ENCODE data around the gene DCBLD1. TPM values are rescaled to one million over a fixed set of nuclear protein-coding genes. Genes with fewer than 3 reads are reported as not detected.
A peak's percentile ranks its signal among the peaks of the same experiment; 100 is the strongest.
"Not testable (repeated sequence)": the region's sequence is repeated elsewhere in the genome, so short reads cannot be mapped to it uniquely, and the experiment has no call there.

Gene DCBLD1
- 10 to 100 TPM; 19.8 to 35.0 (median 27.8) TPM for total RNA-seq

GRCh38 chr6:117482240-117483003, at the start of gene DCBLD1:
TSS of gene DCBLD1 (plus strand) at chr6:117482674. CDS start at chr6:117482782, 108 bp downstream.
- TF ChIP-seq, protein P1, sequence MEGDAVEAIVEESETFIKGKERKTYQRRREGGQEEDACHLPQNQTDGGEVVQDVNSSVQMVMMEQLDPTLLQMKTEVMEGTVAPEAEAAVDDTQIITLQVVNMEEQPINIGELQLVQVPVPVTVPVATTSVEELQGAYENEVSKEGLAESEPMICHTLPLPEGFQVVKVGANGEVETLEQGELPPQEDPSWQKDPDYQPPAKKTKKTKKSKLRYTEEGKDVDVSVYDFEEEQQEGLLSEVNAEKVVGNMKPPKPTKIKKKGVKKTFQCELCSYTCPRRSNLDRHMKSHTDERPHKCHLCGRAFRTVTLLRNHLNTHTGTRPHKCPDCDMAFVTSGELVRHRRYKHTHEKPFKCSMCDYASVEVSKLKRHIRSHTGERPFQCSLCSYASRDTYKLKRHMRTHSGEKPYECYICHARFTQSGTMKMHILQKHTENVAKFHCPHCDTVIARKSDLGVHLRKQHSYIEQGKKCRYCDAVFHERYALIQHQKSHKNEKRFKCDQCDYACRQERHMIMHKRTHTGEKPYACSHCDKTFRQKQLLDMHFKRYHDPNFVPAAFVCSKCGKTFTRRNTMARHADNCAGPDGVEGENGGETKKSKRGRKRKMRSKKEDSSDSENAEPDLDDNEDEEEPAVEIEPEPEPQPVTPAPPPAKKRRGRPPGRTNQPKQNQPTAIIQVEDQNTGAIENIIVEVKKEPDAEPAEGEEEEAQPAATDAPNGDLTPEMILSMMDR (IDR thresholded peaks at IDR 0.05): peak in 1 of 6 experiments; percentile 30
- TF ChIP-seq POLR2A (IDR thresholded peaks at IDR 0.05): peak; percentile 83
- no peaks in the 10 kb centered on the region for H3K9me3 ChIP-seq
- H3K4me1 ChIP-seq: peaks cover 0 to 20% (median 4%) of the 10 kb centered on the region in 4 donors
- H3K27ac ChIP-seq: peak within 1 kb of the TSS; percentile 73 to 93 (median 88)
- H3K27me3 ChIP-seq: no peaks in the 10 kb centered on the region
- no peaks in the 10 kb centered on the region for H3K36me3 ChIP-seq
- DNase-seq: peak; percentile 41 to 92 (median 86)
- peak within 1 kb of the TSS; percentile 54 to 86 (median 72) for H3K4me3 ChIP-seq

- Histone ChIP-seq H3K4me1 (no peaks in the 10 kb centered on the region), H3K27ac (no peak overlapping the region), H3K9me3 (no peaks in the 10 kb centered on the region), H3K4me3 (no peak overlapping the region), H3K36me3 (no peaks in the 10 kb centered on the region), H3K27me3 (no peaks in the 10 kb centered on the region)
- TF ChIP-seq, protein P1 (IDR thresholded peaks at IDR 0.05): no peak
- no peak for TF ChIP-seq POLR2A (IDR thresholded peaks at IDR 0.05)
- DNase-seq: no peak
Measured at GRCh38 chr6:117440706-117441525, 41.6 kb upstream of the DCBLD1 start.

DNA sequence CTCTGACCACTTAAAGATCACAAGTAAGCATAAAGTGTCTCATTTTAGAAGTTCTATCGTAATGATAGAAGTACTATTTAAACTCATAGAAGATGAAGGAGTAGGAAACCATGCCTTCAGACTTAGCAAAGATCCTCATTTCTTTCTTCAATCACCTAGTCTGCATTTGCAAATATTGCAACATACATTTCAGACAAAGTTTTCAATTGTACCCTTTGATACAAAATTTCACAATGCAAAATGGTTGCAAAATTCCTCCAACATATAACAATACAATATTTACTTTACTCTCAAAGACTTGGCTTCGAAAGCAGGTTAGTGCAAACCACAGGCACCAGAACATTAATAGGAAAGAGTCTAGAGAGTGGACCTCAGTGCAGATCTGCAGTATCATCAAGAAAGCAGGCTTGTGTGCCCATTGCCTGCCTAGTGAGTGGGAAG, 40.6 kb upstream of the DCBLD1 start:
- Histone ChIP-seq H3K36me3 (no peaks in the 10 kb centered on the region), H3K4me1 (no peaks in the 10 kb centered on the region), H3K27me3 (no peaks in the 10 kb centered on the region), H3K9me3 (no peaks in the 10 kb centered on the region), H3K27ac (no peak overlapping the region), H3K4me3 (no peak overlapping the region)
- DNase-seq: no peak
- no peak for TF ChIP-seq POLR2A (IDR thresholded peaks at IDR 0.05)
- TF ChIP-seq, protein P1 (IDR thresholded peaks at IDR 0.05): no peak

DNA sequence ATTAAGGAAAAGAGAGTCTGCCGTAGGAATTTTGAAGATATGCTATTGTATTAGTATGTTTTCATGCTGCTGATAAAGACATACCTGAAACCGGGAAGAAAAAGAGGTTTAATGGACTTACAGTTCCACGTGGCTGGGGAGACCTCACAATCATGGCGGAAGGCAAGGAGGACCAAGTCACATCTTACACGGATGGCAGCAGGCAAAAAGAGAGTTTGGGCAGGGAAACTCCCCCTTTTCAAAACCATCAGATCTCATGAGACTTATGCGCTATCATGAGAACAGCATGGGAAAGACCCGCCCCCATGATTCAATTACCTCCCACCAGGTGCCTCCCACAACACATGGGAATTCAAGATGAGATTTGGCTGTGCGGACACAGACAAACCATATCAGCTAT, 40.2 kb upstream of the DCBLD1 start:
- H3K27ac ChIP-seq, H3K9me3 ChIP-seq, H3K36me3 ChIP-seq, H3K4me3 ChIP-seq, H3K4me1 ChIP-seq, H3K27me3 ChIP-seq, DNase-seq: not testable (repeated sequence)

GRCh38 chr6:117444600-117444999, 37.9 kb upstream of the DCBLD1 start:
- TF ChIP-seq, protein P1 (IDR thresholded peaks at IDR 0.05): no peak
- no peak for TF ChIP-seq POLR2A (IDR thresholded peaks at IDR 0.05)
- H3K27me3 ChIP-seq: no peaks in the 10 kb centered on the region
- no peaks in the 10 kb centered on the region for H3K4me1 ChIP-seq
- H3K4me3 ChIP-seq: no peak overlapping the region
- no peak for DNase-seq
- no peaks in the 10 kb centered on the region for H3K36me3 ChIP-seq
- no peak overlapping the region for H3K27ac ChIP-seq
- H3K9me3 ChIP-seq: no peaks in the 10 kb centered on the region

GRCh38 chr6:117446861-117447260, 35.6 kb upstream of the DCBLD1 start:
- DNase-seq: no peak
- Histone ChIP-seq H3K27me3 (no peaks in the 10 kb centered on the region), H3K4me3 (no peak overlapping the region), H3K4me1 (peaks cover 0 to 9% (median 0%) of the 10 kb centered on the region in 4 donors), H3K9me3 (no peaks in the 10 kb centered on the region), H3K36me3 (no peaks in the 10 kb centered on the region), H3K27ac (no peak overlapping the region)
- TF ChIP-seq, protein P1 (IDR thresholded peaks at IDR 0.05): no peak
- no peak for TF ChIP-seq POLR2A (IDR thresholded peaks at IDR 0.05)

Data from Peyer's patch (tissue), 4 donors.